Measurements from ENCODE around the gene BTBD1.

GRCh38 chr15:83114856-83115255 lies 47.8 kb upstream of the BTBD1 start:
- TF ChIP-seq CTCF (IDR thresholded peaks at IDR 0.05) (no peak), EZH2 (IDR thresholded peaks at IDR 0.05) (no peak)
